Keratinocyte (primary cell): Measurements from ENCODE around the gene KCNK7. TPM values are rescaled to one million over a fixed set of nuclear protein-coding genes. Genes with fewer than 3 reads are reported as not detected.

Experiments used
- DNase-seq: peaks from one replicate; pipeline ENCODE4 v3.0.0-alpha.2; 2011; ENCODE audit warnings: low read depth, missing footprints, low spot score
- FAIRE-seq: peaks from 2 replicates; lab custom pipeline; 2011; peaks lifted over from hg19 to GRCh38; lab: Jason Lieb, UNC
- H2AFZ ChIP-seq: 2 replicates; pipeline ENCODE4 v1.6.0; 2012; ENCODE audit warnings: low read length, control low read depth, inconsistent platforms; ENCODE audit not compliant: control insufficient read depth
- H3K27ac ChIP-seq: 2 replicates; pipeline ENCODE4 v1.5.1; 2011; ENCODE audit warnings: low read length; ENCODE audit not compliant: control insufficient read depth, insufficient read depth
- H3K27me3 ChIP-seq: 3 replicates; pipeline ENCODE4 v1.6.0; 2011; ENCODE audit warnings: low read length; ENCODE audit not compliant: control insufficient read depth, insufficient read depth; ENCODE audit errors: extremely low read depth
- H3K36me3 ChIP-seq, 2 experiments: 2 replicates in 1 of 2; 3 replicates in 1 of 2; pipeline ENCODE4 v1.5.1; 2011; ENCODE audit warnings: low read length in 2 of 2, mild to moderate bottlenecking in 1 of 2; ENCODE audit not compliant: control insufficient read depth in 2 of 2, insufficient read depth in 2 of 2; ENCODE audit errors: extremely low read depth in 1 of 2
- H3K4me1 ChIP-seq: 3 replicates; pipeline ENCODE4 v1.5.1; 2011; ENCODE audit warnings: low read length; ENCODE audit not compliant: control insufficient read depth, insufficient read depth; ENCODE audit errors: extremely low read depth
- H3K4me2 ChIP-seq: 3 replicates; pipeline ENCODE4 v1.6.0; 2011; ENCODE audit warnings: low read depth, low read length; ENCODE audit not compliant: control insufficient read depth, insufficient read depth; ENCODE audit errors: extremely low read depth
- H3K4me3 ChIP-seq, 3 experiments: fragments of 200-600 bp in 1 of 3; sonication (generic) in 1 of 3; 2 replicates in 2 of 3; 3 replicates in 1 of 3; pipeline ENCODE4 v1.5.1; 2011 to 2016; ENCODE audit warnings: low read length in 3 of 3, mild to moderate bottlenecking in 3 of 3, control low read depth in 2 of 3, inconsistent platforms in 1 of 3, low read depth in 1 of 3, mixed read lengths in 1 of 3, mixed run types in 1 of 3, moderate library complexity in 1 of 3; ENCODE audit not compliant: control insufficient read depth in 2 of 3, insufficient read depth in 2 of 3; ENCODE audit errors: extremely low read depth in 1 of 3
- H3K79me2 ChIP-seq: 2 replicates; pipeline ENCODE4 v1.6.0; 2012; ENCODE audit warnings: low read length; ENCODE audit not compliant: control insufficient read depth, insufficient read depth
- H3K9ac ChIP-seq: 3 replicates; pipeline ENCODE4 v1.6.0; 2011; ENCODE audit warnings: low read length; ENCODE audit not compliant: control insufficient read depth, insufficient read depth; ENCODE audit errors: extremely low read depth
- H3K9me1 ChIP-seq: 3 replicates; pipeline ENCODE4 v1.6.0; 2011; ENCODE audit warnings: low read length; ENCODE audit not compliant: control insufficient read depth, insufficient read depth; ENCODE audit errors: extremely low read depth
- H3K9me3 ChIP-seq: 2 replicates; pipeline ENCODE4 v1.5.1; 2012; ENCODE audit warnings: low read depth, low read length; ENCODE audit not compliant: control insufficient read depth
- H4K20me1 ChIP-seq: 3 replicates; pipeline ENCODE4 v1.6.0; 2011; ENCODE audit warnings: low read length; ENCODE audit not compliant: control insufficient read depth, insufficient read depth; ENCODE audit errors: extremely low read depth
- EZH2 ChIP-seq: IDR thresholded peaks from one replicate; pipeline ENCODE4 v1.6.1; 2012; ENCODE audit warnings: inconsistent platforms, mild to moderate bottlenecking, low read length, moderate library complexity
- dilution Hi-C: fragments of 300-500 bp; cut with MboI; formaldehyde crosslinking; loops from one replicate; pipeline ENCODE4 v1.7.0; 2020; ENCODE audit warnings: low sequenced_read_pairs; ENCODE audit not compliant: extremely low pct_ligation_motif_present
- polyA plus RNA-seq, 5 experiments: library from polyadenylated mRNA; depleted of rRNA in 3 of 5; stranded (reverse) in 3 of 5; stranded (forward) in 1 of 5; unstranded in 1 of 5; fragments of >200 nt; gene quantifications; 1 replicate in 1 of 5; 2 replicates in 3 of 5; 3 replicates in 1 of 5; pipeline versions ENCODE4 v1.2.1 to v1.2.3, GENCODE V29; 2011 to 2012; ENCODE audit warnings: missing spikeins in 2 of 5, low read depth in 1 of 5, low replicate concordance in 1 of 5
- TF ChIP-seq, protein P1 (sequence below), 3 experiments: IDR thresholded peaks in 1 of 3; conservative IDR thresholded peaks in 1 of 3; optimal IDR thresholded peaks in 1 of 3; 2 replicates in 2 of 3; 3 replicates in 1 of 3; pipeline versions ENCODE3 to v1.5.1; 2011; ENCODE audit warnings: low read length in 3 of 3, mild to moderate bottlenecking in 3 of 3, moderate library complexity in 2 of 3, control low read depth in 1 of 3, inconsistent platforms in 1 of 3; ENCODE audit not compliant: insufficient read depth in 2 of 3; ENCODE audit errors: extremely low read depth in 1 of 3

The KCNK7 gene
- polyA plus RNA-seq, 1 donor (not counting 4 experiments of a cell fraction or from before 2014, with no cell fraction given), result 0.46 TPM

DNA sequence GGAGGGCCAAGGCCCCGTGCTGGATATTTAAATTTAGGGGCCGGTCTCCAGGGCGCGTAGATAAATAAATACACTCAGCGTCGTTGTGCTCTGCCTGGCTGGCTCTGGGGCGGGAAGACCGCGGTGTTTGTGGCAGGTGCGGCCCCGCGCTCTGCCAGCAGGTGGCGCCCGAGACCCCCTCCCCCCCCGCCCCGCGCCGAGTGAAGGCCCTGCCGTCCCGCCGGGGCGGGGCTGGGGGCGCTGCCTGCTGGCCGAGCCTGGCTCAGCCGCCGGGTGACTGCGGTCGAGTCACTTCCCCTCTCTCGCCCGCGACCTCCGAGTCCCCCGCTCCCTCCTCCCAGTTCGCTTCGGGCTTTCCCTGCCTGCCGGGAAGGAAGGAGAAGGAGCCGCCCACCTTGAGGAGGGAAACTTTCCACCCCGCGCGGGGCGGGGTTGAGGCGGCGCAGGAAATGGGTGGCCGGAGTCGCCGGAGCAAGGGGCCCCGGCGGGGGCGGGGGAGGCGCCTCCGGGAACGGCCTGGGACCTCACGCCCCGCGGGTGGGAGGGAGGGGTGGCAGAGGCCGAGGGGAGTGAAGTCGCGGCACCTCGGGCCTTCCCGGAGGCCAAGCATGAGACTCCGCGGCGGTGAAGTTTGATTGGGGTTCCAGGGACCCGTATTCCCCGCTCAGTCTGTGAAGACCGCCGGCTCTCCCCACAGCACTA, 21.3 kb downstream of the KCNK7 start:
- Histone ChIP-seq H3K9me1 (no peaks in the 10 kb centered on the region), H3K27ac (peak overlapping the region; percentile 47), H4K20me1 (peaks cover 8% of the 10 kb centered on the region), H3K4me3 (peak overlapping the region; percentile 21 to 85 (median 51)), H3K79me2 (peaks cover 25% of the 10 kb centered on the region), H3K36me3 (peaks cover 0 to 2% of the 10 kb centered on the region in 2 experiments), H3K4me2 (peak overlapping the region; percentile 91), H2AFZ (no peak overlapping the region), H3K9me3 (no peaks in the 10 kb centered on the region), H3K9ac (peak overlapping the region; percentile 48), H3K4me1 (peaks cover 57% of the 10 kb centered on the region), H3K27me3 (no peaks in the 10 kb centered on the region)
- no peak for FAIRE-seq
- dilution Hi-C loops, result no loop called here
- no peak for TF ChIP-seq EZH2
- TF ChIP-seq, protein P1, sequence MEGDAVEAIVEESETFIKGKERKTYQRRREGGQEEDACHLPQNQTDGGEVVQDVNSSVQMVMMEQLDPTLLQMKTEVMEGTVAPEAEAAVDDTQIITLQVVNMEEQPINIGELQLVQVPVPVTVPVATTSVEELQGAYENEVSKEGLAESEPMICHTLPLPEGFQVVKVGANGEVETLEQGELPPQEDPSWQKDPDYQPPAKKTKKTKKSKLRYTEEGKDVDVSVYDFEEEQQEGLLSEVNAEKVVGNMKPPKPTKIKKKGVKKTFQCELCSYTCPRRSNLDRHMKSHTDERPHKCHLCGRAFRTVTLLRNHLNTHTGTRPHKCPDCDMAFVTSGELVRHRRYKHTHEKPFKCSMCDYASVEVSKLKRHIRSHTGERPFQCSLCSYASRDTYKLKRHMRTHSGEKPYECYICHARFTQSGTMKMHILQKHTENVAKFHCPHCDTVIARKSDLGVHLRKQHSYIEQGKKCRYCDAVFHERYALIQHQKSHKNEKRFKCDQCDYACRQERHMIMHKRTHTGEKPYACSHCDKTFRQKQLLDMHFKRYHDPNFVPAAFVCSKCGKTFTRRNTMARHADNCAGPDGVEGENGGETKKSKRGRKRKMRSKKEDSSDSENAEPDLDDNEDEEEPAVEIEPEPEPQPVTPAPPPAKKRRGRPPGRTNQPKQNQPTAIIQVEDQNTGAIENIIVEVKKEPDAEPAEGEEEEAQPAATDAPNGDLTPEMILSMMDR (optimal IDR thresholded peaks at IDR 0.05 in 1 of 3, IDR thresholded peaks at IDR 0.05 in 1 of 3, conservative IDR thresholded peaks at IDR 0.05 in 1 of 3; ENCODE audit: extremely low read depth in 1 of 3, insufficient read depth in 2 of 3, low read length in 3 of 3), result peak in 2 of 3 experiments; percentile 46 to 73
- no peak for DNase-seq

DNA sequence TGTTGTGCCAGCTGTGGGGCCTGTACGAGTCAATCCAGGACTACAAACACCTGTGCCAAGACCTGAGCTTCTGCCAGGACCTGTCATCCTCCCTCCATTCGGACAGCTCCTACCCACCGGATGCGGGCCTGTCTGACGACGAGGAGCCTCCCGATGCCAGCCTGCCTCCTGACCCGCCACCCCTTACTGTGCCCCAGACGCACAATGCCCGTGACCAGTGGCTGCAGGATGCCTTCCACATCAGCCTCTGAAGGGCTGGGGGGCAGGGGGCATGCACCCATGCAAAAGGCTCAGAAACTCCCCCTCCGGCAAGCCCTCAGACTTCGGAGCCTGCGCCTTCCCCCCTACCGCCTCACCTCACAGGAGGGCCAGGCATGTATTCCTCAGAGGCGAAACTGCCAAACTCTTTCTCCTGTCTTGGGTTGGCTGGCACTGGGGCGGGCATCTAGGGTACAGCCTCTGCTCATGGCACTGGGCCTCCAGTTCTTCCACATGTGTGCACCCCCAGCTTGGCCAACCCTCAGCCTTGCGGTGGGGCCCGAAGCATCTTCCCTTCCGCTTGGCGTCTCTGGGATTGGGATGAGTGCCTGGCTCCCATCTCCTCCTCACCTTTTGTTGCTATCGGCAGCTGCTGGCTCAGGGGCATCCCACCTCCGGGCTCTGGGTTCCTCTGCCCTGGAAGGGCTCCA, 22.1 kb downstream of the KCNK7 start:
- peak overlapping the region; percentile 40 for H3K27ac ChIP-seq
- H3K9me1 ChIP-seq, result no peaks in the 10 kb centered on the region
- dilution Hi-C loops, result no loop called here
- peak overlapping the region; percentile 39 to 90 (median 85) for H3K4me3 ChIP-seq
- H3K4me1 ChIP-seq, result peaks cover 64% of the 10 kb centered on the region
- peaks cover 8% of the 10 kb centered on the region for H4K20me1 ChIP-seq
- no peak overlapping the region for H2AFZ ChIP-seq
- DNase-seq (no peak), FAIRE-seq (no peak)
- H3K9me3 ChIP-seq, result no peaks in the 10 kb centered on the region
- peaks cover 32% of the 10 kb centered on the region for H3K79me2 ChIP-seq
- H3K4me2 ChIP-seq, result peak overlapping the region; percentile 91
- peak overlapping the region; percentile 48 for H3K9ac ChIP-seq
- TF ChIP-seq, protein P1 (optimal IDR thresholded peaks at IDR 0.05 in 1 of 3, IDR thresholded peaks at IDR 0.05 in 1 of 3, conservative IDR thresholded peaks at IDR 0.05 in 1 of 3; ENCODE audit: extremely low read depth in 1 of 3, insufficient read depth in 2 of 3, low read length in 3 of 3), result no peak
- TF ChIP-seq EZH2, result no peak
- H3K27me3 ChIP-seq, result no peaks in the 10 kb centered on the region
- no peaks in the 10 kb centered on the region for H3K36me3 ChIP-seq
